HG02981 (cell line): ENCODE data around the gene ELL2.
"Not testable (repeated sequence)": the region's sequence is repeated elsewhere in the genome, so short reads cannot be mapped to it uniquely, and the experiment has no call there.

Experiments
- ATAC-seq: cut with Tn5 transposase; IDR thresholded peaks from one replicate; pipeline ENCODE4 v1.9.1; 2021; ENCODE audit warnings: mild to moderate bottlenecking, moderate library complexity; ENCODE audit not compliant: unreplicated experiment

The ELL2 gene

GRCh38 chr5:95931079-95931833 lies 30.4 kb downstream of the ELL2 start:
- no peak for ATAC-seq

- ATAC-seq, result no peak
Measured at GRCh38 chr5:95930141-95930930, 31.3 kb downstream of the ELL2 start.

- ATAC-seq, result no peak
Measured at GRCh38 chr5:95928724-95929253, 32.9 kb downstream of the ELL2 start.

- ATAC-seq, result peak; percentile 49
Measured at GRCh38 chr5:95927927-95928723, 33.5 kb downstream of the ELL2 start.

- not testable (repeated sequence) for ATAC-seq
Measured at GRCh38 chr5:95927300-95927699, 34.4 kb downstream of the ELL2 start.

- peak; percentile 57 for ATAC-seq
Measured at GRCh38 chr5:95925939-95926338, 35.7 kb downstream of the ELL2 start.

- no peak for ATAC-seq
Measured at GRCh38 chr5:95925378-95925744, 36.3 kb downstream of the ELL2 start.

GRCh38 chr5:95924720-95925377 lies 36.8 kb downstream of the ELL2 start:
- ATAC-seq, result no peak

GRCh38 chr5:95923918-95924544 lies 37.6 kb downstream of the ELL2 start:
- peak; percentile 37 for ATAC-seq

GRCh38 chr5:95922798-95923197 lies 38.9 kb downstream of the ELL2 start:
- no peak for ATAC-seq

- ATAC-seq, result no peak
Measured at GRCh38 chr5:95921501-95921900, 40.1 kb downstream of the ELL2 start.

- no peak for ATAC-seq
Measured at GRCh38 chr5:95920822-95921221, 40.8 kb downstream of the ELL2 start.

- no peak for ATAC-seq
Measured at GRCh38 chr5:95919658-95920057, 42.0 kb downstream of the ELL2 start.

GRCh38 chr5:95918421-95919006 lies 43.1 kb downstream of the ELL2 start:
- ATAC-seq, result no peak

GRCh38 chr5:95917207-95917606 lies 44.4 kb downstream of the ELL2 start:
- ATAC-seq, result no peak

- no peak for ATAC-seq
Measured at GRCh38 chr5:95916687-95917085, 45.0 kb downstream of the ELL2 start.

- ATAC-seq, result peak; percentile 78
Measured at GRCh38 chr5:95915999-95916686, 45.5 kb downstream of the ELL2 start.

- ATAC-seq, result no peak
Measured at GRCh38 chr5:95913663-95914062, 48.0 kb downstream of the ELL2 start.

- ATAC-seq, result no peak
Measured at GRCh38 chr5:95912029-95912428, 49.6 kb downstream of the ELL2 start.
